Lower leg skin (tissue), 4 donors: ENCODE measurements around the gene SLC47A2. TPM values are rescaled to one million over a fixed set of nuclear protein-coding genes. Genes with fewer than 3 reads are reported as not detected.
"Not testable (repeated sequence)": the region's sequence is repeated elsewhere in the genome, so short reads cannot be mapped to it uniquely, and the experiment has no call there.

Source experiments
- DNase-seq, 2 donors: peaks; one replicate each; pipeline ENCODE4 v3.0.0-alpha.2; 2019; ENCODE audit warnings: low spot score in 2 of 2
- H3K4me3 ChIP-seq: fragments of 200-600 bp; sonication (generic); 2 replicates; pipeline ENCODE4 v1.5.1; 2017; ENCODE audit warnings: mild to moderate bottlenecking, low read depth; ENCODE audit not compliant: poor library complexity, severe bottlenecking
- CTCF ChIP-seq, 3 donors: fragments of 450-650 bp; IDR thresholded peaks; one replicate each; pipeline ENCODE4 v1.5.1; 2016; ENCODE audit warnings: antibody characterized with exemption in 3 of 3, mild to moderate bottlenecking in 3 of 3, moderate library complexity in 2 of 3
- POLR2A ChIP-seq, 2 donors: fragments of 450-650 bp; IDR thresholded peaks; one replicate each; pipeline ENCODE4 v1.6.1; 2016 to 2017; ENCODE audit warnings: antibody characterized with exemption in 2 of 2, mild to moderate bottlenecking in 1 of 2, moderate library complexity in 1 of 2
- WGBS, 2 donors: methylation state at CpG; one replicate each; pipeline ENCODE4 v1.1.5; 2018; 5-methylcytosine and 5-hydroxymethylcytosine counted together
- intact Hi-C: fragments of 100-400 bp; cut with DNase I; formaldehyde crosslinking; loops from one replicate; pipeline ENCODE4 v1.15.0; 2023; ENCODE audit warnings: low total_unique reads
- total RNA-seq, 4 donors: library from RNA; depleted of rRNA; stranded (reverse); fragments of >200 nt; gene quantifications; one replicate each; pipeline ENCODE4 v1.1.0, GENCODE V29; 2016

Gene SLC47A2
- total RNA-seq, 4 donors from 2014 or later: 0.49 to 6.1 (median 2.5) TPM; not detected in 1

GRCh38 chr17:19686400-19687090 lies 29.8 kb downstream of the SLC47A2 start:
- intact Hi-C loops: no loop called here

GRCh38 chr17:19684909-19685580 lies 31.3 kb downstream of the SLC47A2 start:
- intact Hi-C loops, H3K4me3 ChIP-seq: not testable (repeated sequence)
- DNase-seq: peak in 1 of 2 donors; percentile 72
- WGBS, 2 donors: 79 to 85% methylated on average over 25 to 31 of the region's 32 CpGs

More at GRCh38 chr17:19686400-19687090, 29.8 kb downstream of the SLC47A2 start:
- TF ChIP-seq CTCF (IDR thresholded peaks at IDR 0.05) (no peak), POLR2A (IDR thresholded peaks at IDR 0.05) (no peak)
- 89 to 94% methylated on average over 2 of the region's 2 CpGs for WGBS, 2 donors
- DNase-seq: no peak
- no peak overlapping the region for H3K4me3 ChIP-seq

- H3K4me3 ChIP-seq: no peak overlapping the region
- intact Hi-C loops: no loop called here
- no peak for TF ChIP-seq POLR2A (IDR thresholded peaks at IDR 0.05)
- no peak for TF ChIP-seq CTCF (IDR thresholded peaks at IDR 0.05)
- WGBS, 2 donors: 88 to 90% methylated on average over 2 of the region's 2 CpGs
- peak; percentile 59 to 87 for DNase-seq
Observed at GRCh38 chr17:19683117-19683516, 33.3 kb downstream of the SLC47A2 start.

GRCh38 chr17:19678581-19679453 lies 37.6 kb downstream of the SLC47A2 start:
- DNase-seq: peak in 1 of 2 donors; percentile 61
- intact Hi-C loops: no loop called here
- WGBS, 2 donors: 75 to 81% methylated on average over 18 of the region's 18 CpGs
- TF ChIP-seq POLR2A (IDR thresholded peaks at IDR 0.05): no peak
- TF ChIP-seq CTCF (IDR thresholded peaks at IDR 0.05): no peak
- H3K4me3 ChIP-seq: no peak overlapping the region

- H3K4me3 ChIP-seq: no peak overlapping the region
- no peak for TF ChIP-seq CTCF (IDR thresholded peaks at IDR 0.05)
- TF ChIP-seq POLR2A (IDR thresholded peaks at IDR 0.05): no peak
- intact Hi-C loops: no loop called here
- peak in 1 of 2 donors; percentile 59 for DNase-seq
- WGBS, 2 donors: 89 to 95% methylated on average over 5 of the region's 5 CpGs
Observed at GRCh38 chr17:19677736-19678379, 38.5 kb downstream of the SLC47A2 start.
